ENCODE results near the gene SYNDIG1L. TPM values are rescaled to one million over a fixed set of nuclear protein-coding genes. Genes with fewer than 3 reads are reported as not detected.

Gene SYNDIG1L
- total and polyA plus RNA-seq, 4 donors, result 0.08 TPM; not detected in 3

- Histone ChIP-seq H3K9me3 (ENCODE audit: control insufficient read depth in 4 of 4, low read length in 3 of 4) (no peaks in the 10 kb centered on the region), H3K27me3 (ENCODE audit: control insufficient read depth in 4 of 4, insufficient read depth in 4 of 4, low read length in 3 of 4) (no peaks in the 10 kb centered on the region), H3K4me3 (ENCODE audit: low read depth in 1 of 3, low read length in 3 of 3) (no peak overlapping the region), H3K27ac (ENCODE audit: low read depth in 1 of 2, low read length in 2 of 2) (no peak overlapping the region), H3K36me3 (ENCODE audit: control insufficient read depth in 4 of 4, insufficient read depth in 3 of 4, low read depth in 1 of 4, low read length in 3 of 4) (peaks cover under 1 to 13% (median 4%) of the 10 kb centered on the region in 4 donors), H3K4me1 (ENCODE audit: control insufficient read depth in 4 of 4, insufficient read depth in 4 of 4, low read length in 3 of 4) (no peaks in the 10 kb centered on the region), H3K9ac (ENCODE audit: low read depth in 1 of 2, low read length in 2 of 2) (no peak overlapping the region)
- 83% methylated on average over 2 of the region's 2 CpGs for WGBS
- no peak for DNase-seq (ENCODE audit: low spot score)
- TF ChIP-seq SP1 (IDR thresholded peaks at IDR 0.05), result no peak
- TF ChIP-seq RAD21 (IDR thresholded peaks at IDR 0.05), result no peak
- no peak for TF ChIP-seq EGR1 (IDR thresholded peaks at IDR 0.05; ENCODE audit: low read depth in 2 of 2)
- TF ChIP-seq CTCF (IDR thresholded peaks at IDR 0.05; ENCODE audit: low read depth, low read length, missing input control), result no peak
- TF ChIP-seq GABPA (IDR thresholded peaks at IDR 0.05 in 1 of 2, conservative IDR thresholded peaks at IDR 0.05 in 1 of 2), result no peak
- no peak for TF ChIP-seq RXRA (IDR thresholded peaks at IDR 0.05)
- no peak for TF ChIP-seq ATF3 (IDR thresholded peaks at IDR 0.05)
- no peak for TF ChIP-seq REST (IDR thresholded peaks at IDR 0.05)
- no peak for TF ChIP-seq HNF4G (IDR thresholded peaks at IDR 0.05)
- TF ChIP-seq JUND (IDR thresholded peaks at IDR 0.05), result no peak
- no peak for TF ChIP-seq YY1 (IDR thresholded peaks at IDR 0.05)
These were observed 48.4 kb upstream of the SYNDIG1L start for GRCh38 chr14:74474376-74474775.

GRCh38 chr14:74472601-74473000, 46.6 kb upstream of the SYNDIG1L start:
- no peak overlapping the region for H3K27ac ChIP-seq (ENCODE audit: low read depth in 1 of 2, low read length in 2 of 2)
- TF ChIP-seq MAX (IDR thresholded peaks at IDR 0.05) (no peak), TAF1 (conservative IDR thresholded peaks at IDR 0.05) (no peak), HNF4G (IDR thresholded peaks at IDR 0.05) (no peak), FOXA2 (IDR thresholded peaks at IDR 0.05) (no peak), HNF4A (conservative IDR thresholded peaks at IDR 0.05) (no peak), SP1 (IDR thresholded peaks at IDR 0.05) (no peak), YY1 (IDR thresholded peaks at IDR 0.05) (no peak), NR2F2 (IDR thresholded peaks at IDR 0.05) (no peak), ZBTB33 (IDR thresholded peaks at IDR 0.05) (no peak), RAD21 (IDR thresholded peaks at IDR 0.05) (no peak), REST (IDR thresholded peaks at IDR 0.05) (no peak), CTCF (IDR thresholded peaks at IDR 0.05; ENCODE audit: low read depth, low read length, missing input control) (no peak), RXRA (IDR thresholded peaks at IDR 0.05) (no peak), ATF3 (IDR thresholded peaks at IDR 0.05) (no peak), FOXA1 (IDR thresholded peaks at IDR 0.05) (no peak), JUND (IDR thresholded peaks at IDR 0.05) (no peak)

More at GRCh38 chr14:74472601-74473000, 46.6 kb upstream of the SYNDIG1L start:
- Histone ChIP-seq H3K4me3 (ENCODE audit: low read depth in 1 of 3, low read length in 3 of 3) (no peak overlapping the region), H3K9me3 (ENCODE audit: control insufficient read depth in 4 of 4, low read length in 3 of 4) (no peaks in the 10 kb centered on the region), H3K4me1 (ENCODE audit: control insufficient read depth in 4 of 4, insufficient read depth in 4 of 4, low read length in 3 of 4) (no peaks in the 10 kb centered on the region), H3K36me3 (ENCODE audit: control insufficient read depth in 4 of 4, insufficient read depth in 3 of 4, low read depth in 1 of 4, low read length in 3 of 4) (peaks cover 0 to 13% (median 2%) of the 10 kb centered on the region in 4 donors), H3K9ac (ENCODE audit: low read depth in 1 of 2, low read length in 2 of 2) (no peak overlapping the region), H3K27me3 (ENCODE audit: control insufficient read depth in 4 of 4, insufficient read depth in 4 of 4, low read length in 3 of 4) (no peaks in the 10 kb centered on the region)
- WGBS, result 89% methylated on average over 2 of the region's 2 CpGs
- DNase-seq (ENCODE audit: low spot score), result no peak
